ENCODE measurements around the gene HRCT1.

DNA sequence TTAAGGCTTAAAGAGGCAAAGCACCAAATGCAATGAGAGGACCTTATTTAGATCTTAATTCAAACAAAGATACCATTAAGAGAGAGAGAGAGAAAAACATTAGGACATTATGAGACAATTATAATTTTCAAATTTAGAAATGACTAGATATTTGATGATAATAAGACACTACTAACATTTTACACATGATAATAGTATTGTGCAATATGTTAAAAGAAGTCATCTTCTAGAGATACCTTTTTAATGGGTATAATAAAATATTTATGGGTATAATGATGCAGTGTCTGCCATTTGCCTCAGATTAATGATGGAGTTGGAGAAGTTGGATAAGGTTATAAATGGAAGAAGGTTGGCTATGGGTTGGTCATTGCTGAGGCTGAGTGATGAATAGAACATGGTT is 24.5 kb downstream of the HRCT1 start:
- TF ChIP-seq POLR2A (IDR thresholded peaks at IDR 0.05; ENCODE audit: low read depth, low read length) (no peak), POU2F2 (IDR thresholded peaks at IDR 0.05; ENCODE audit: low read depth, low read length) (no peak), POLR2AphosphoS5 (IDR thresholded peaks at IDR 0.05; ENCODE audit: low read depth, low read length) (no peak), TAF1 (IDR thresholded peaks at IDR 0.05; ENCODE audit: low read depth, low read length) (no peak), SPI1 (IDR thresholded peaks at IDR 0.05; ENCODE audit: low read depth, low read length) (no peak), PAX5 (IDR thresholded peaks at IDR 0.05; ENCODE audit: insufficient read depth, low read length, severe bottlenecking) (no peak)

Measured in GM12891 (cell line).